HG03460 (cell line): ENCODE measurements around the gene MBD3.

ENCODE experiments used
- ATAC-seq: cut with Tn5 transposase; IDR thresholded peaks from one replicate; pipeline ENCODE4 v1.9.1; 2021; ENCODE audit not compliant: unreplicated experiment

Gene MBD3

DNA sequence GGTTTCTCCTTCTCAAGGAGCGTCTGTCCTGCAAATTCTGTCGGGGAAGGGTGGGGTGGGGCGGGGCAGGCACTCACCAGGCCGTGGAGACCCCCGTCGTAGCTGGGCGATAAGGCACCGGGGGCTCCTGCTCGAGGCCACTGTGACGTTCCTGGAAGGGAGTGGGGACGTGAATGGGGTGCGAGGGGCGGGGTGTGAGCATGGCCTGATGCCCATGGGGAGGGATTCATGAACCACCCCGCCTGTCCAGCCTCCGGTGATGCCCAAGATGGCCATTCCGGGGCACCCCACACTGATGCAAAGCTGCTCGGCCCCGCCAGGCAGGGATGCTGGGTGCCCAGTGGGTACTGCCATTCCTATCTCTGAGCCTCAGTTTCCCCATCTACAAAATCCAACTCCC lies 27.0 kb upstream of the MBD3 start:
- no peak for ATAC-seq

DNA sequence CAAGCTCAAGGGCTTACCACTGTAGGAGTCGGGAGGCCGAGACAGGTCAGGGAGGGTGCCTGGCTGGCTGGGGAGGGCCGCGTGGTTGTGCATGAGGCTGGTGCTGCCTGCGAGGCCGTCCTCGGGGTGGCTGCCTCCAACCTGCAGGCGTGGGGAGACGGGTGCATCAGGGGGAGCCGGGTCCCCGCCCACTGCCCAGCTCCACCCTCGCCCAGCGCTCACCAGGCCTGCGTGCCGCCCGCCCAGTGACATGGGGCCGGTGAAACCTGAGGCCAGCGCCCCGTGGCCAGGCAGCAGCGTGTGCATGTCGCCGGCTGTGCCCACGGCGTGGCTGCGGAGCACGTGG lies 26.4 kb upstream of the MBD3 start:
- ATAC-seq = no peak

DNA sequence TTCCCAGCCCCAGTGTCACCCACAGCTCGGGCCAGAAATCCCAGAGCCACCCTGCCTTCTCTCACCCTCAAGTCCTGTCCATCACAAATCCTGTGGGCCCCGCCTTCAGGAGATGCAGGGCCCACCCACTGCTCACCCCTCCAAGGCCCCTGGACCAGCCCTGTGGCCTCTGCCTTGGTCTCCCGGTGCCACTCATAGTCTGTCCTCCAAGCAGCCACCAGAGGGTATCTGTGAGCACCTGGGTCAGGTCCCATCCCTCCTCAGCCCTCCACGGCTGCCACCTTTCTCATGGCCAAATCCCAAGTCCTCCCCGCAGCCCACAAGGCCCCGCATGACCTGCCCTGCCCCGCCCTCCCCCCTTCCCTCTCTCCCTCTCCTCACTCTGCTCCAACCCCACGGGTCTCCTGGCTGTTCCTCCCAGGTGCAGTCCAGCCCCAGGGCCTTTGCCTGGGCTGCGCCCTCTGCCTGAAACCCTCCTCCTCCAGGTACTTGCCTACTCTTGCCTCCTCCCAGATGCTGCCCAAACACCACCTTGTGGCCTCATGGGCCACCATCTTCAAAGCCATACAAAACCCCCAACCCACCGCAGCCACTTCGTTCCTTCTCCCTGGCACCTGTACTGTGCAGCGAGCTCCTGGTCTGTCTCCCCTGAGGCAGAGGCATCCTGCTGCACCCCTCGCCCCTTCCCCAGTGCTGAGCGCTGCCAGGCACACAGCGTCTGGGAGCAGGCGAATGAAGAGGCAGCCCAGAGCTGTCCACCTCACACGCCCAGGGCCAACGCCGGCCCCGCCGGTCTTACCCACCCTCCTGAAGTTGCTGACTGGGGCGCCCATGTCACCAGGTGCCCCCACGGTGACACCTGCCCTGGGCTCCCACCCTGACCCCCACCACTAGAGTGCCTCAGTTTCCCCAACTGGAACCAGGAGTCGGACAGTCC lies 25.8 kb upstream of the MBD3 start:
- ATAC-seq = no peak

DNA sequence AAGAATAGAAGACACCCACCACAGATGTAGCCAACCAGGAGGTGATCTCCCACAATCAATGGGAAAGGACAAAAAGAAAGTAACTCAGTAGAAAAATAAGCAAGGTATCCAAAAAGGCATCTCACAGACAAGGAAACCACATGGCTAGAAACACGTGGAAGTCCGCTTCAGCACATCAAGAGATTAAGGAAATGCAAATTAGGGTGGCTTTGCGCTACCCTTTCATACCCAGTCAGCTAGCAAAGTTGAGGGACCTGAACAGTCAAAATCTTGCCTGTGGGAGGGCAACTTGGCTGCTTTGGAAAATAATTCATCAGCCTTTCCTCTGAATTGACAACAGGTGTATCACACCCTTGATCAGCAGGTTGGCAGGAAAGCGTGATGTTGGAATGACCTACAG lies 24.2 kb upstream of the MBD3 start:
- ATAC-seq = no peak

DNA sequence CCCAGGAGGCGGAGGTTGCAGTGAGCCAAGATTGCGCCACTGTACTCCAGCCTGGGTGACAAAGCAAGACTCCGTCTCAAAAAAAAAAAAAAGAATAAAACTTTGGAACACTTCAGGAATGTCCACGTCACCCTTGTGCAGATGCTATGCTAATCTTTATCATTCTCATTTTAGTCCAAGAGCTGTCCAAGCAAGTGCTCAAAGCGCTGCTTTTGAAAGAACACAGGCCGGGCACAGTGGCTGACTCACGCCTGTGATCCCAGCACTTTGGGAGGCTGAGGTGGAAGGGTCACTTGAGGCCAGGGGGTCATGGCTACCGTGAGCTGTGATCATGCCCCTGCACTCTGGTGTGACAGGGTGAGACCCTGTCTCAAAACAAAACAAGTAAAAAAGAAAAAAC lies 23.7 kb upstream of the MBD3 start:
- ATAC-seq = no peak

DNA sequence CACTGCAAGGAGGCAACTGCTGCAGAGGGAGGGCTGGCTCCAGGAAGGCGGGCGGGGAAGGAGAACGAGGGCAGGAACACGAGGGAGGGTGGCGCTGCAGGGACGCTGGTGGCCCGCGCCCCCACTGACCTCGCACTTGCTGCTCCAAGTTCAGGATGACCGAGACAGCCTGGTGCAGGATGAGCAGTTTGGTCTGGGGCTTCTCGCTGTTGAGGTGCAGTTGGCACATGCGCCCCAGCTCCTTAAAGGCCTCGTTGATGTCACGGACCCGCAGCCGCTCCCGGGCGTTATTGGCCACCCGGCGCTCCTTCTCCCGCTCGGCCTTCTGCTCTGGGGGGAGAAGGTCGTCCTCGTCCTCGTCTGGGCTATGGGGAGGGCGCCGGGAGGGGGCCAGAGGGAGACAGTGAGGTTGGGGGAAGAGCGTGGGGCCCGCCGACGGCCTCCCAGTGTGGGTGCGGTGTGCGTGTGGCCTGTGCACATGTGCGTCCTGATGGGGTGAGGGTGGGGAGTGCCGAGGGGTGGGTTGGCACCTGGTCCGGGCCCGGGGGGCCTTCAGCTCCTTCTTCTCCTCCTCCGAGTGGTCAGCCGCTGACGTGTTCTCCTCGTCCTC lies 22.6 kb upstream of the MBD3 start:
- no peak for ATAC-seq

DNA sequence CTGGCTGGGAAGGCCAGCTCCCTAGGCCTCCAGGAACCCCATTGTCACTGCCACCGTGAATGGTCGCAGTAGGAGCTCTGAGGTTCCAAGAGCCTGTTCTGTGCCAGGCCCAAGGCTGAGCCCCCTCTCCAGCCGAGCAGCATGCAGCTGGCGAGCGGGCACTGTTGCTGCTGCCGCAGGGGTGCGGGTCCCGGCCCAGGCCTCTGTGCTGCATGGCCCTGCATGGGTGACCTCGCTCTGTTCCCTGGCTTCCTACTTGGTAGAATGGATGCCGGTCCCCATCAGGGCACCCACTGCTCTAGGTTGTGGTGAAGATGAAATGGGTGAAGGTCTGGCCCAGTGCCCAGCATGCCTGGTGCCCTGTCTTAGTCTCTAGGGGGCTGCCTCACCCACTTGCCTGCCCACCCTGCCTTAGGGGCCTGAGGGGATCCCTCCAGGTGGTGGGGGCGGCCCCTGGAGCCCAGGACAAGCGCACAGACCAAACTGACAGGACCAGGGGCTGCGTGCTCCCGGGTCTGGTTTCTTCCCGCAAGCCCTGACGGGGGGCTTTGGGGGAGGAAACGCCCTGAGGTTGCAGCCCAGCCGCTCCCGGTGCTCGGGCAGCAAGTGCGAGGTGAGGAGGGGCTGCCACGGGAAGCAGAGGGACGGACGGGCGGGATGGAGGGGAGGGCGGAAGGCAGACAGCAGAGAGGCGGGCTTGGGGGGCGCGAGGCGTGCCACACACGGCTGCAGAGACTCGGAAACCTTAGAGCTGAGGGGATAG lies 21.3 kb upstream of the MBD3 start:
- ATAC-seq = no peak

DNA sequence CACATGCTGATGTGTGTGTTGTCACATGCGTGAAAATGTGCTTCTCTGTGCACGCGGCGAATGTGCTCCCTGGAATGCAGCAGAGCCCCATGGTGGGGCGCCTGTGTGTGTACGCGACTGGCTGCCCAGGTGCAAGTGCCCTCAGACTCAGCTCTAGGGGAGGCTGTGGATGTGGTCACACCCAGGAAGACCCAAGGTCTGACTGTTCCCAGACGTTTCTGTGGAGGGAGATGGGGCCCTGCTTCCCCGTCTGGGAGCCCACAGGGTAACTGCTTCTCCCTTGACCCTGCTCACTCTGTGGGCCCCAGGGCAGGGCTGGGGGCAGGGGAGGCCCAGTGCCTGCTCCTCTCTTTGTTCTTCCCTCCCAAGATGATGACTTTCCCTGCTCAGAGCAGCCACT lies 20.5 kb upstream of the MBD3 start:
- ATAC-seq = no peak

DNA sequence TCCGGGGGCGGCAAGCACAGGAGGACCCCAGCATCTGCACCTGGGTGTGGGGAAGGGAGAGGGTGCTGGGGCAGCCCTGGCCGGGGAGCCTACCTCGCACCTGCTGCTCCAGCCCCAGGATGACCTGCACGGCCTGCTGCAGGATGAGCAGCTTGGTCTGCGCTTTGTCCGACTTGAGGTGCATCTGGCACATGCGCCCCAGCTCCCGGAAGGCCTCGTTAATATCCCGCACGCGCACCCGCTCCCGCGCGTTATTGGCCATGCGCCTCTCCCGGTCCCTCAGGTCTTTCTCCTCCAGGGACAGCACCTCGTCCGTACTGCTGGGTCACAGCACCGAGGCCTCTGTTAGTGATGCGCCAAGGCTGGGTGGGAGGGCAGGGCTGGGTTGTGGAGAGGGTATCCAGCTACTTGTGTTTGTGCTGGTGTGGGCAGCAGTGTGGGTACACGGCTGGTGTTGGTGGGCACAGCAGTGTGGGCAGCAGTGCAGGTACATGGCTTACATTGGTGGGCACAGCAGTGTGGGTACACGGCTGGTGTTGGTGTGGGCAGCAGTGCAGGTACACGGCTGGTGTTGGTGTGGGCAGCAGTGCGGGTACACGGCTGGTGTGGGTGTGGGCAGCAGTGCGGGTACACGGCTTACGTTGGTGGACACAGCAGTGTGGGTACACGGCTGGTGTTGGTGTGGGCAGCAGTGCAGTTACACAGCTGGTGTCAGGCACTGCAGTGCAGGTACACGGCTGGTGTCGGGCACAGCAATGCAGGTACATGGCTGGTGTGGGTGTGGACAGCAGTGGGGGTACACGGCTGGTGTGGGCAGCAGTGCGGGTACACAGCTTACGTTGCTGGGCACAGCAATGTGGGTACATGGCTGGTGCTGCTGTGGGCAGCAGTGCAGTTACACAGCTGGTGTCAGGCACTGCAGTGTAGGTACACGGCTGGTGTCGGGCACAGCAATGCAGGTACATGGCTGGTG lies 19.7 kb upstream of the MBD3 start:
- no peak for ATAC-seq

DNA sequence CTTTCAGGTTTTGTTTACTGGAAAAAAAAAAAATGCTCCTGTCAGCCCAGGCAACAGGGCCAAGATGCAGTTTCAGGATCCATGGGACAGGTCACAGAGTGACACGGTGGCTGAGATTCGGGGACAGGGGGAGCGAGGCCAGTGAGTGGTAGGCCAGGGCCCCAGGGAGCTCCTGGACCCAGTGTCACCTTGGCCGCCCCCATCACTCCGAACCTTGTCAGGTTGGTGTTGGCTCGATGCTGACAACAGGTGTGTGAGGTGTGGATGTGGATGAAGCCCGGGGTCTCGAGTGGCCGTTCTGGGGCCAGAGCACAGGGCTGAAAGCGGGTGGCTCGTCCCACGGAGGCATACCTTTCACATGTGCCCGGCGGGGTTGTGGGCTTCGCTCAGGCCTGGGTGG lies 18.7 kb upstream of the MBD3 start:
- no peak for ATAC-seq

DNA sequence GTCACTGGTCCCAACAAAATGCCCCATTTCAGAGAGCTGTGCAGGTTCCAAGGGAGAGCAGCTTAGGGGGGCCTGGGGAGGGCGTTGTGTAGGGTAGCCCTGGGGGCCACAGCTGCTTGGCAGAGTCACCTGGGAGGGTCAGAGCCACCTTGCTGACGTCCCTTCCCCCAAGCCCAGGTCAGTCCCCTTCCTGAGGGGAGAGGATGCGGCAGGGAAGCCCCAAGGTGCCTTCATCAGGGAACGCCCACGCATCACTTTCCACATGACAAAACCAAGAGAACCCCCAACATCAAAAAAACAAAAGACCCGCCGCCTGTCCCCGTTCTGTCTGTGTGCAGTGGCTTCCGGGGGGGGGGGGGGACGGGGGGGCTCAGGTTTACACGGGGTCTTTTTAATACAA lies 17.9 kb upstream of the MBD3 start:
- ATAC-seq = no peak

DNA sequence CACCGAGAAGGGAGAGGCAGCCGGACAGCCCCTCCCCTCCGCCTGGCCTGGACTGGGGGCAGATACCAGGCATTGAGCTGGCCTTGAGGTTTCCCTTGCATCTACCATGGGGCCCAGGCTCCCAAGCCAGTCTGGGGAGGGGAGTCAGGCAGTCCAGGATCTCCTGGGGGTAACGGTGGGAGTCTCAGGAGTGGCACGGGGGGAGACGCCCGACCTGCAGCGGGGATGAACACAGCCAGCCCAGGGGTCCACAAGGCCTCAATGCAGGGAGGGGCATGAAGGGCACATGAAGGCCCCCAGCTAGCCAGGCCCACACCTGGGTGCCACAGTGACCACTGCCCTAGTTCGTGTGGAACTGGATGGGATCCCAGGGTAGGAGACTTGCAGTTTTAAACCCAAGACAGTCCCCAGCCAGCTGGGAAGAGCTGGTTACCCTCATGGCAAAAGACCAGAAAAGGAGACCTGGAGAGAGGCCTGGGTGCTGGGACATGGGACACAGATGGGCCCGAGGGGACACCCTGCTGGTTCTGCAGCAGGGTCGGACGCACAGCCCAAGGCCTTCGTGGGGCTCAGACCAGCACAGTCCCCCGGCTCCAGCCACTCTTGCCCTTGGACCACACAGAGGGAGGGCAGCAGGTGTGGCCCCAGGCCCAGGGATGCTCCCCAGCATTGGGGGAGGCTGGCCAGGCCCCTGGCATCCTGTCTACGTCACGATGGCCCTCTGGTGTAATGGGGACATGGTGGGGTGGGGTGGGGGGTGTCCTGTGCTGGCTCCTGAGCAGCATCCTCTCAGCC lies 17.2 kb upstream of the MBD3 start:
- ATAC-seq = no peak

DNA sequence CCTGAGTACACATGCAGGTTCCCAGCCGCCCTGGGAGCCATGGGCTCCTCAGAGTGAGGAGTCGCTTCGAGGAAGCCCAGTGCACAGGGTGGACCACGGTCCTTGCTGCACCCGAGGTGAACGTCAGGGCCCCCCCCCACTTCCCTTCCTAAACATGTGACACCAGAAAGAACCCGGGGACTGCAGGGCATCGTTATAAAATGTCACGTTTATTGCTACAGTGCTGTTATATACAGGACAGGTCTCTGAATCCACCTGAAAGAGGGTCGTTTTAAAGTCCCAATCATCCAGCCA lies 16.4 kb upstream of the MBD3 start:
- no peak for ATAC-seq

DNA sequence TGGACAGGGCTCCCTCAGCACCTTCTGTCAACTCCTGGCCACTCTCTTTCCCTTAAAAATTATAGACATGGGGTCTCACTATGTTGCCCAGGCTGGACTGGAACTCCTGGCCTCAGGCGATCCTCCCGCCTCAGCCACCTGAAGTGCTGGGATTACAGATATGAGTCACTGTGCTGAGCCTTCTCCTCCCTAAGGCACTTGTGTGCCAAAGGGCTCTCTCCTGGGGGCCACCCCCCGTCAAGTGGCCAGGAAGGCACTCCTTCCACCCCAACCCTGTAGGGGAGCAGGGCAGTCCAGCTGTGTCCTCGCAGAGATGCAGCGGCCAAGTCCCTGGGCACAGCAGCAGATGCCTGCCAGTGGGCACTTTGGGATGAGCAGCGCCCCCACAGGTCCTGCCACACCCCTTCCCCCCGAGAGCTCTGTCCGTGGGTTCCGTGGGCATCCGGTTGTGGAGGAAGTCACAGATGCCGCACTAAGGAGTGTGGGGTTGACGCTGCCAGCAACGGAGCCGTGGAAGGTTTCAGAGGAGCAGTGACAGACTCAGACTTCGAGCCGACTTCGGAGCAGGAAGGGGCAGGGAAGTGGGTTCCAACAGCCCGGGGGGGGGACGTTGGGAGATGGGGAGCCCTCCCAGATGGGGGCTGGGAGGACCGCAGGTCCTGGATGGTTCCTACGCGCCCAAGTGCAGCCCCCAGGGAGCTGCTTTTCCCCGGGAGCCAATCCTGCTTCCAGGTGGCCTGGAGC lies 15.9 kb upstream of the MBD3 start:
- ATAC-seq = no peak

DNA sequence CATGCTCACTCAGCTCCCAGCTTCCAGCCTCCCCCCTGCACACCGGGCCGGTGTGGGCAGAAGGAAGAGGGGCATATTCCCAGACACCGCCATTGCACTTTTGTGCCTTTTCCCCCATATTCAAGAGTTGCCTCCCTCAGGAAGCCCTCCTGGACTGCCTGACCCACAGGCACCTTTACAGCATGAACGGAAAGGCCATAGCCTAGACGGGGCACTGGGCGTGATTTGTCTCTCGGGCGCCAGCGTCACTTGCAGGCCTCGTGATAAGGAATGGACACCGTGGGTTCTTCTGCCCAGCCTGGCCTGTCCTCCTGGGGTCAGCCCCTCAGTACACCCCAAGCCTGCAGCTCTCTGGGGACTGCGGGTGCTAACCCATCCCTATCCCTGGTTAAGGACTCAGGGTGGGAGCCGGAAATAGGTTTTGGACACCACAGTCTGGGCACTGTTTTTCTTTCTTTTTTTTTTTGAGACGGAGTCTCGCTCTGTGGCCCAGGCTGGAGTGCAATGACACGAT lies 13.5 kb upstream of the MBD3 start:
- ATAC-seq = no peak

DNA sequence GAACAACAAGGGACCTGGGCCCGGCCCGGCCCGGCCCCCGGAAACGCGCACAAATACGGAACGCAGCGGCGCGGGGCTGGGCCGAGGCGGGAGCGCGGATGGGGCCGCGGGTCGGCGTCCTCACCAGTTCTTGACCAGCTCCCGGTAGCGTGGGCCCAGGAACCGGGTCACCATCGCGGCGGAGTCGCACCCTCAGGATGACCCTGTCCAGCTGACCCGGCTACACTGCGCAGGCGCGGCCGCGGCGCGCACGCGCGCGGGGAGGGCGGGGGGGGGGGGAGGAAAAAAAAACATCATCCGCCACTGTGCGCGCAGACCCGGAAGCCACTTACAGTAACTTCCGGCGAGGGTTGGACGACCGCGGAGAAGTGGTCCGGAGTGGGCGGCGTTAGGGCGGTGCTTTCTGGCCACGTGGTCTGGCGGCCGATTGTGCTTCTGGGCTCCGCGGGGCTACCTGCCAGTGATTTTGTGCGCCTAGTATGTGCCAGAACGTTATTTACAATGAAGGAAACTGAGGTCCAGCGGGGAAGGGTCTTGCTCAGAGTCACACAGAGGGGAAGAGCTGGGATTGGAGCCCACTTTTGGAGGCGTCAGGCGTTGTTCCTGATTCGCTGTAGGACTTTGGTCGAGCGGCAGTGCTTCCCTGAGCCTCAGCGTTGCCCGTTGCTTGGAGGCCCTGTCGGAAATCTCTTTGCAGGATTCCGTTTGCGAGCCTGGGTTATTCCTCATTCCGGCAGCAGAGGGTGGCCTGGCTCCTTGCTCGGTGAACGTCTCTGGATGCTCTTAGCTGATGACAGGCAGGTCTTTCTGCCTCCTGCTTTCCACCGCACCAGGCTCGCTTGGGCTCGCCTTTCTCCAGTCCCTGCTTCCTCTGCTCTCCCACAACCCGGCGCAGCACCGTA lies 12.8 kb upstream of the MBD3 start, which contains the start of gene UQCR11:
UQCR11 (minus strand) TSS at position 227 of the 902 bp plus-strand sequence; CDS start at position 174, 53 bp downstream.
- ATAC-seq = peak; percentile 84

DNA sequence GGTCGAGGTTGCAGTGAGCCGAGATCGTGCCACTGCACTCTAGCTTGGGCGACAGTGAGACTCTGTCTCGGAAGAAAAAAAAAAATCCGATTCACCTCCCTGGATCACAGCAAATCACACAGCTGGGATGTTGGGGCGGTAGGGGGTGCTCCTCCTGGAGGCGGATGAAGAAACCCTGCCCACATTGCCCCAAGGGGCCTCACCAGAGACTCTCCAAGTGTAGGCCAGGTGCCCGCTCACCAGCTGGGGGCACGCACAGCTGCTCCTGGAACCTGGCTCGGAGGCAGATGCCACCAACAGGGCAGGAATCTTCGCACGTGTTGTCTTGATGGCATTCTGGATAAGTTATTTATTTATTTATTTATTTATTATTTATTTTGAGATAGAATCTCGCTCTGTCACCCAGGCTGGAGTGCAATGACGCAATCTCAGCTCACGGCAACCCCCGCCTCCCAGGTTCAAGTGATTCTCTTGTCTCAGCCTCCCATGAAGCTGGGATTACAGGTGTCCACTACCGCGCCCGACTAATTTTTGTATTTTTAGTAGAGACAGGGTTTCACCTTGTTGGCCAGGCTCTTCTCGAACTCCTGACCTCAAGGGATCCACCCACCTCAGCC lies 9.5 kb upstream of the MBD3 start:
- no peak for ATAC-seq

DNA sequence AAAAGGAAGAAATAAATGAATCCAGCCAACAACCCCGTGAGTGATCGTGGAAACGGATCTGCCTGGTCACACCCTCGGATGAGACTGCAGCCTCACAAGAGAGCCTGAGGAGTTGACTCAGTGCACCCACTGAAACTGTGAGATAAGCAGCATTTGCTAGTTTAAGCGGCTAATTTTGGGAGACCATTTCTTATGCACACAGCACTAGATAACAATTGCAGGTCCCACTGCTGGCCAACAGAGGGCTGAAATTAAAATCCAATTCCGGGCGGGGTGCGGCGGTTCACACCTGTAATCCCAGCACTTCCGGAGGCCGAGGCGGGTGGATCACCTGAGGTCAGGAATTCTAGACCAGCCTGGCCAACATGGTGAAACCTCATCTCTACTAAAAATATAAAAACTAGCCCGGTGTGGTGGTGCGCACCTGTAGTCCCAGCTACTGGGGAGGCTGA lies 9.0 kb upstream of the MBD3 start:
- ATAC-seq = no peak
